Measurements from ENCODE around the gene THBS3. TPM values are rescaled to one million over a fixed set of nuclear protein-coding genes. Genes with fewer than 3 reads are reported as not detected.
"Not testable (repeated sequence)": the region's sequence is repeated elsewhere in the genome, so short reads cannot be mapped to it uniquely, and the experiment has no call there.

The THBS3 gene
- total RNA-seq, 1 donor from 2014 or later = 7.2 TPM

GRCh38 chr1:155197901-155198546, 9.7 kb downstream of the THBS3 start:
- intact Hi-C loops (cut with micrococcal nuclease) = no loop called here
- no peak for DNase-seq
- Histone ChIP-seq H3K27ac (replicated peaks) (no peak overlapping the region), H3K36me3 (no peaks in the 10 kb centered on the region), H3K27me3 (ENCODE audit: low read depth) (no peaks in the 10 kb centered on the region), H3K4me1 (peaks cover 25% of the 10 kb centered on the region), H3K9me3 (replicated peaks) (no peaks in the 10 kb centered on the region), H3K4me3 (no peak overlapping the region)
- TF ChIP-seq CTCF (IDR thresholded peaks at IDR 0.05; ENCODE audit: borderline replicate concordance) = no peak

- no peak for TF ChIP-seq CTCF (IDR thresholded peaks at IDR 0.05; ENCODE audit: borderline replicate concordance)
- intact Hi-C loops (cut with micrococcal nuclease) = no loop called here
- H3K4me3 ChIP-seq = no peak overlapping the region
- no peak for DNase-seq
- no peaks in the 10 kb centered on the region for H3K27me3 ChIP-seq (ENCODE audit: low read depth)
- H3K4me1 ChIP-seq = peaks cover 31% of the 10 kb centered on the region
- no peaks in the 10 kb centered on the region for H3K9me3 ChIP-seq (replicated peaks)
- H3K27ac ChIP-seq (replicated peaks) = no peak overlapping the region
- H3K36me3 ChIP-seq = no peaks in the 10 kb centered on the region
Measured at GRCh38 chr1:155196893-155197638, 10.6 kb downstream of the THBS3 start.

GRCh38 chr1:155196103-155196892, 11.4 kb downstream of the THBS3 start:
- Histone ChIP-seq H3K27me3 (ENCODE audit: low read depth) (no peaks in the 10 kb centered on the region), H3K4me1 (peaks cover 31% of the 10 kb centered on the region), H3K36me3 (no peaks in the 10 kb centered on the region), H3K9me3 (replicated peaks) (no peaks in the 10 kb centered on the region), H3K4me3 (no peak overlapping the region), H3K27ac (replicated peaks) (no peak overlapping the region)
- intact Hi-C loops (cut with micrococcal nuclease) = no loop called here
- no peak for TF ChIP-seq CTCF (IDR thresholded peaks at IDR 0.05; ENCODE audit: borderline replicate concordance)
- no peak for DNase-seq

GRCh38 chr1:155195201-155196102, 12.2 kb downstream of the THBS3 start:
- intact Hi-C loops (cut with micrococcal nuclease) = no loop called here
- DNase-seq = no peak
- H3K4me1 ChIP-seq = peaks cover 31% of the 10 kb centered on the region

GRCh38 chr1:155193991-155194240, 13.8 kb downstream of the THBS3 start:
- H3K36me3 ChIP-seq; H3K9me3 ChIP-seq (replicated peaks); DNase-seq; H3K27me3 ChIP-seq (ENCODE audit: low read depth); intact Hi-C loops (cut with micrococcal nuclease): not testable (repeated sequence)
- Histone ChIP-seq H3K27ac (replicated peaks) (peak overlapping the region; percentile 86), H3K4me1 (peaks cover 31% of the 10 kb centered on the region), H3K4me3 (peak overlapping the region; percentile 69)

More at GRCh38 chr1:155195201-155196102, 12.2 kb downstream of the THBS3 start:
- no peak for TF ChIP-seq CTCF (IDR thresholded peaks at IDR 0.05; ENCODE audit: borderline replicate concordance)
- no peaks in the 10 kb centered on the region for H3K9me3 ChIP-seq (replicated peaks)
- no peaks in the 10 kb centered on the region for H3K36me3 ChIP-seq
- H3K27ac ChIP-seq (replicated peaks) = peak overlapping the region; percentile 86
- H3K27me3 ChIP-seq (ENCODE audit: low read depth) = no peaks in the 10 kb centered on the region
- H3K4me3 ChIP-seq = peak overlapping the region; percentile 69
